GM12875 (cell line): Measurements from ENCODE around the gene HBS1L.

Experiments
- H3K4me3 ChIP-seq: one replicate; pipeline ENCODE4 v1.5.1; 2011; ENCODE audit warnings: low read depth, low read length, control low read depth
- CTCF ChIP-seq: IDR thresholded peaks from 2 replicates; pipeline ENCODE4 v1.5.1; 2011; ENCODE audit warnings: low read depth, mild to moderate bottlenecking, control low read depth, inconsistent platforms, low read length, moderate library complexity, borderline replicate concordance; ENCODE audit not compliant: insufficient read depth

Gene HBS1L

GRCh38 chr6:135025775-135026174 is 28.8 kb downstream of the HBS1L start:
- H3K4me3 ChIP-seq: no peak overlapping the region
- no peak for TF ChIP-seq CTCF

GRCh38 chr6:135025175-135025574 is 29.4 kb downstream of the HBS1L start:
- no peak overlapping the region for H3K4me3 ChIP-seq
- no peak for TF ChIP-seq CTCF

GRCh38 chr6:135022050-135022697 is 32.4 kb downstream of the HBS1L start:
- TF ChIP-seq CTCF: no peak
- H3K4me3 ChIP-seq: no peak overlapping the region

GRCh38 chr6:135021310-135022049 is 33.1 kb downstream of the HBS1L start:
- no peak for TF ChIP-seq CTCF
- H3K4me3 ChIP-seq: no peak overlapping the region

GRCh38 chr6:135018941-135019340 is 35.7 kb downstream of the HBS1L start:
- no peak for TF ChIP-seq CTCF
- H3K4me3 ChIP-seq: no peak overlapping the region

- no peak for TF ChIP-seq CTCF
- no peak overlapping the region for H3K4me3 ChIP-seq
Observed at GRCh38 chr6:135018052-135018451, 36.6 kb downstream of the HBS1L start.

GRCh38 chr6:135014353-135014832 is 40.2 kb downstream of the HBS1L start:
- H3K4me3 ChIP-seq: no peak overlapping the region
- TF ChIP-seq CTCF: no peak
